SK-N-SH (cell line): ENCODE measurements around the gene ZNF491. TPM values are rescaled to one million over a fixed set of nuclear protein-coding genes. Genes with fewer than 3 reads are reported as not detected.

Experiments
- CTCF ChIA-PET: fragments of 300-600, 350-600 bp; formaldehyde crosslinking; extraction: SDS; loops from one replicate; lab custom pipeline; 2021; lab: Yijun Ruan, JAX
- POLR2A ChIA-PET: fragments of 350-600 bp; sonication (Branson Sonifier 250); formaldehyde crosslinking; extraction: SDS; loops from one replicate; lab custom pipeline; 2020; ENCODE audit warnings: antibody characterized with exemption, inconsistent platforms; lab: Yijun Ruan, JAX
- DNase-seq: peaks from one replicate; pipeline ENCODE4 v3.0.0; 2012
- H2AFZ ChIP-seq: fragments of 200-600 bp; sonication (generic); 2 replicates; pipeline ENCODE4 v1.8.1; 2016; ENCODE audit warnings: antibody characterized with exemption, mild to moderate bottlenecking, low read depth
- H3F3A ChIP-seq: fragments of 200-600 bp; sonication (generic); replicated peaks from 2 replicates; pipeline ENCODE3; 2016; ENCODE audit warnings: antibody characterized with exemption, mild to moderate bottlenecking; ENCODE audit not compliant: insufficient read depth
- H3K27ac ChIP-seq, 2 experiments: fragments of 200-500 bp in 1 of 2; fragments of 200-600 bp in 1 of 2; sonication (Bioruptor generic) in 1 of 2; sonication (generic), shearing (Covaris generic) in 1 of 2; 2 replicates each; pipeline versions ENCODE4 v1.5.1 to v1.6.1; 2014 to 2016; ENCODE audit warnings: low read depth in 2 of 2, inconsistent platforms in 1 of 2, low read length in 1 of 2, mild to moderate bottlenecking in 1 of 2, mixed read lengths in 1 of 2
- H3K27me3 ChIP-seq: fragments of 200-600 bp; sonication (generic), shearing (Covaris generic); 2 replicates; pipeline ENCODE4 v1.6.1; 2016; ENCODE audit warnings: mixed run types; ENCODE audit not compliant: insufficient read depth
- H3K36me3 ChIP-seq, 2 experiments: fragments of 200-500 bp in 1 of 2; fragments of 200-600 bp in 1 of 2; sonication (Bioruptor generic) in 1 of 2; sonication (generic) in 1 of 2; replicated peaks in 1 of 2; 2 replicates each; pipeline versions ENCODE3 to v1.5.1; 2014 to 2016; ENCODE audit warnings: low read length in 1 of 2, mild to moderate bottlenecking in 1 of 2; ENCODE audit not compliant: insufficient read depth in 2 of 2, control insufficient read depth in 1 of 2
- H3K4me1 ChIP-seq, 2 experiments: fragments of 200-500 bp in 1 of 2; fragments of 200-600 bp in 1 of 2; sonication (Bioruptor generic) in 1 of 2; sonication (generic), shearing (Covaris generic) in 1 of 2; 2 replicates each; pipeline versions ENCODE4 v1.5.1 to v1.6.1; 2014 to 2016; ENCODE audit warnings: low read depth in 1 of 2, low read length in 1 of 2, mixed run types in 1 of 2; ENCODE audit not compliant: insufficient read depth in 2 of 2, control insufficient read depth in 1 of 2
- H3K4me2 ChIP-seq: fragments of 200-600 bp; sonication (generic), shearing (Covaris generic); 2 replicates; pipeline ENCODE4 v1.6.1; 2017; ENCODE audit warnings: mixed run types
- H3K4me3 ChIP-seq, 2 experiments: fragments of 200-500 bp in 1 of 2; fragments of 200-600 bp in 1 of 2; sonication (Bioruptor generic) in 1 of 2; sonication (generic), shearing (Covaris generic) in 1 of 2; 2 replicates each; pipeline versions ENCODE4 v1.5.1 to v1.8.1; 2014 to 2016; ENCODE audit warnings: low read depth in 2 of 2, inconsistent platforms in 1 of 2, low read length in 1 of 2, mild to moderate bottlenecking in 1 of 2, mixed read lengths in 1 of 2, moderate library complexity in 1 of 2
- H3K79me2 ChIP-seq: fragments of 200-600 bp; sonication (generic); 2 replicates; pipeline ENCODE4 v1.8.1; 2017; ENCODE audit warnings: mild to moderate bottlenecking; ENCODE audit not compliant: insufficient read depth
- H3K9ac ChIP-seq: fragments of 200-600 bp; sonication (generic); 2 replicates; pipeline ENCODE4 v1.6.1; 2017; ENCODE audit warnings: mixed run types
- H3K9me2 ChIP-seq: fragments of 200-600 bp; sonication (generic); 2 replicates; pipeline ENCODE4 v1.6.1; 2017; ENCODE audit warnings: mixed run types
- H3K9me3 ChIP-seq: fragments of 200-600 bp; sonication (generic); 2 replicates; pipeline ENCODE4 v1.6.1; 2017; ENCODE audit warnings: mixed run types, mild to moderate bottlenecking, moderate library complexity
- H4K20me1 ChIP-seq: fragments of 200-600 bp; sonication (generic); 2 replicates; pipeline ENCODE4 v1.6.1; 2017; ENCODE audit warnings: mild to moderate bottlenecking, mixed run types; ENCODE audit not compliant: insufficient read depth
- CHD2 ChIP-seq: fragments of 150-350 bp; IDR thresholded peaks from 2 replicates; pipeline ENCODE4 v1.6.1; 2018; ENCODE audit warnings: low read length; ENCODE audit not compliant: partially characterized antibody
- EP300 ChIP-seq, 2 experiments: IDR thresholded peaks; 2 replicates each; pipeline versions ENCODE4 v1.4.0 to v1.6.1; 2012; ENCODE audit warnings: borderline replicate concordance in 1 of 2, low read depth in 1 of 2, low read length in 1 of 2
- EZH2phosphoT487 ChIP-seq: fragments of 200-600 bp; sonication (generic); IDR thresholded peaks from 2 replicates; pipeline ENCODE4 v1.6.1; 2017; ENCODE audit warnings: low read depth, mixed run types, mild to moderate bottlenecking, antibody characterized with exemption, moderate library complexity, borderline replicate concordance
- FOXM1 ChIP-seq: IDR thresholded peaks from 2 replicates; pipeline ENCODE4 v1.4.0; 2012; ENCODE audit warnings: low read depth, mild to moderate bottlenecking
- GABPA ChIP-seq: IDR thresholded peaks from 2 replicates; pipeline ENCODE4 v1.4.0; 2012; ENCODE audit warnings: low read depth, mild to moderate bottlenecking
- IRF3 ChIP-seq: fragments of 150-350 bp; IDR thresholded peaks from 2 replicates; pipeline ENCODE4 v1.6.1; 2016; ENCODE audit warnings: mild to moderate bottlenecking, low read depth, low read length
- JUND ChIP-seq: IDR thresholded peaks from 2 replicates; pipeline ENCODE4 v1.4.0; 2012
- MXI1 ChIP-seq: IDR thresholded peaks from 2 replicates; pipeline ENCODE4 v1.6.1; 2012; ENCODE audit warnings: mild to moderate bottlenecking, low read depth, low read length, improper control_type of control experiment
- NFIC ChIP-seq: IDR thresholded peaks from 2 replicates; pipeline ENCODE4 v1.4.0; 2012; ENCODE audit warnings: borderline replicate concordance
- NRF1 ChIP-seq: IDR thresholded peaks from 2 replicates; pipeline ENCODE4 v1.6.1; 2012; ENCODE audit warnings: low read depth, mild to moderate bottlenecking, low read length
- PBX3 ChIP-seq: IDR thresholded peaks from 2 replicates; pipeline ENCODE4; 2012
- POLR2AphosphoS5 ChIP-seq: IDR thresholded peaks from 2 replicates; pipeline ENCODE4 v1.6.1; 2012; ENCODE audit warnings: low read depth, low read length
- REST ChIP-seq: IDR thresholded peaks from 2 replicates; pipeline ENCODE4 v1.6.1; 2012; ENCODE audit warnings: mild to moderate bottlenecking, low read depth, low read length, moderate library complexity
- RXRA ChIP-seq: IDR thresholded peaks from 2 replicates; pipeline ENCODE4 v1.4.0; 2012; ENCODE audit warnings: low read depth, mild to moderate bottlenecking, borderline replicate concordance
- SIN3A ChIP-seq: IDR thresholded peaks from 2 replicates; pipeline ENCODE4 v1.6.1; 2012; ENCODE audit warnings: low read depth, mild to moderate bottlenecking, low read length, moderate library complexity, borderline replicate concordance
- TAF1 ChIP-seq: IDR thresholded peaks from 2 replicates; pipeline ENCODE4 v1.6.1; 2012; ENCODE audit warnings: low read depth, mild to moderate bottlenecking, low read length, moderate library complexity, borderline replicate concordance
- TCF12 ChIP-seq: IDR thresholded peaks from 2 replicates; pipeline ENCODE4 v1.4.0; 2012
- TEAD4 ChIP-seq: IDR thresholded peaks from 2 replicates; pipeline ENCODE4 v1.4.0; 2012; ENCODE audit warnings: mild to moderate bottlenecking, borderline replicate concordance; ENCODE audit not compliant: insufficient read depth
- USF1 ChIP-seq: IDR thresholded peaks from 2 replicates; pipeline ENCODE4 v1.4.0; 2012; ENCODE audit warnings: low read depth, borderline replicate concordance
- YY1 ChIP-seq: IDR thresholded peaks from 2 replicates; pipeline ENCODE4 v1.4.0; 2012; ENCODE audit warnings: low read depth, mild to moderate bottlenecking
- WGBS: methylation state at CpG from one replicate; pipeline ENCODE4 v1.1.6; 2017; ENCODE audit warnings: low lambda C conversion rate; 5-methylcytosine and 5-hydroxymethylcytosine counted together
- polyA plus RNA-seq, 3 experiments: library from polyadenylated mRNA; depleted of rRNA; stranded (reverse); fragments of >200 nt; gene quantifications; 2 replicates each; pipeline ENCODE4 v1.2.3, GENCODE V29; 2012

Gene ZNF491
- polyA plus RNA-seq, 1 of the 3 experiments (the other 2 are of a cell fraction): 0.77 TPM

- Histone ChIP-seq H3K27ac (no peak overlapping the region), H3K4me2 (no peak overlapping the region), H3F3A (no peaks in the 10 kb centered on the region), H3K4me1 (peaks cover 0 to under 1% of the 10 kb centered on the region in 2 experiments; a peak in 1 of 4 replicates), H2AFZ (no peak overlapping the region), H3K9me3 (no peaks in the 10 kb centered on the region), H3K36me3 (peaks cover 0 to 6% of the 10 kb centered on the region in 2 experiments), H3K4me3 (no peak overlapping the region)
- CTCF ChIA-PET: no interaction called here
- TF ChIP-seq JUND: no peak
- no peak for TF ChIP-seq IRF3
- TF ChIP-seq SIN3A: no peak
- no peak for TF ChIP-seq TEAD4
- no peak for TF ChIP-seq CHD2
- no peak for TF ChIP-seq GABPA
- no peak for TF ChIP-seq RXRA
- no peak for TF ChIP-seq MXI1
- no peak for TF ChIP-seq YY1
- no peak for TF ChIP-seq USF1
- TF ChIP-seq NRF1: no peak
- no peak for TF ChIP-seq EP300 (IDR thresholded peaks at IDR 0.05; ENCODE audit: borderline replicate concordance in 1 of 2, low read depth in 1 of 2, low read length in 1 of 2)
- TF ChIP-seq, all 33 proteins: peak for 0
- POLR2A ChIA-PET: no interaction called here
- Histone ChIP-seq H3K27me3 (no peaks in the 10 kb centered on the region), H4K20me1 (no peaks in the 10 kb centered on the region), H3K79me2 (peaks cover 10% of the 10 kb centered on the region; the same call in 1 of the 2 replicates), H3K9me2 (no peaks in the 10 kb centered on the region), H3K9ac (no peak overlapping the region)
- 52% methylated on average over 3 of the region's 3 CpGs for WGBS
- no peak for DNase-seq
Observed at GRCh38 chr19:11853358-11853757, 55.0 kb downstream of the ZNF491 start.

- Histone ChIP-seq H3K4me3 (no peak overlapping the region; a peak in 1 of 4 replicates), H3K79me2 (peaks cover 6% of the 10 kb centered on the region; the same call in 1 of the 2 replicates), H3K36me3 (no peaks in the 10 kb centered on the region), H3K27me3 (no peaks in the 10 kb centered on the region), H2AFZ (no peak overlapping the region), H3K9me3 (no peaks in the 10 kb centered on the region), H3K4me1 (no peaks in the 10 kb centered on the region), H3K9me2 (no peaks in the 10 kb centered on the region), H3K9ac (no peak overlapping the region), H3K4me2 (no peak overlapping the region), H3K27ac (no peak overlapping the region), H4K20me1 (no peaks in the 10 kb centered on the region), H3F3A (no peaks in the 10 kb centered on the region)
- DNase-seq: no peak
- 72% methylated on average over 12 of the region's 12 CpGs for WGBS
- CTCF ChIA-PET: interaction anchor here (0.6 kb wide), 1 partner anchor 59 kb away, joined by 3 read pairs; no protein-coding TSS in a partner anchor
- POLR2A ChIA-PET: no interaction called here
- TF ChIP-seq GABPA: no peak
- no peak for TF ChIP-seq CHD2
- TF ChIP-seq JUND: no peak
- no peak for TF ChIP-seq TAF1
- no peak for TF ChIP-seq TCF12
- no peak for TF ChIP-seq YY1
- TF ChIP-seq PBX3: no peak
- TF ChIP-seq NRF1: no peak
- no peak for TF ChIP-seq POLR2AphosphoS5
- TF ChIP-seq USF1: no peak
- TF ChIP-seq REST: no peak
- no peak for TF ChIP-seq FOXM1
- no peak for TF ChIP-seq EZH2phosphoT487
- no peak for TF ChIP-seq NFIC
Observed at GRCh38 chr19:11856596-11857250, 58.4 kb downstream of the ZNF491 start.
